Naive B cell (primary cell): Measurements from ENCODE around the gene OMP. TPM values are rescaled to one million over a fixed set of nuclear protein-coding genes. Genes with fewer than 3 reads are reported as not detected.
A peak's percentile ranks its signal among the peaks of the same experiment; 100 is the strongest.

Source experiments
- ATAC-seq, 2 donors: fragments of 150-1000 bp; cut with Tn5 transposase; 2 replicates each; pipeline ENCODE4 v1.10.0; 2021; ENCODE audit warnings: low read depth in 2 of 2, mild to moderate bottlenecking in 2 of 2, moderate library complexity in 2 of 2
- DNase-seq: peaks from one replicate; pipeline ENCODE4 v3.0.0; 2022
- H3K27ac Mint-ChIP-seq, 6 donors: one replicate each; pipeline ENCODE4 v1.8.0; 2020 to 2022; ENCODE audit warnings: mild to moderate bottlenecking in 6 of 6, mixed read lengths in 6 of 6, moderate library complexity in 5 of 6, inconsistent platforms in 2 of 6
- H3K27me3 Mint-ChIP-seq, 3 donors: one replicate each; pipeline ENCODE4 v1.8.0; 2021 to 2022; ENCODE audit warnings: mixed read lengths in 3 of 3, mild to moderate bottlenecking in 1 of 3
- H3K36me3 Mint-ChIP-seq, 2 donors: one replicate each; pipeline ENCODE4 v1.8.0; 2020 to 2022; ENCODE audit warnings: mixed read lengths in 2 of 2, inconsistent platforms in 1 of 2, mild to moderate bottlenecking in 1 of 2
- H3K4me1 Mint-ChIP-seq, 3 donors: one replicate each; pipeline ENCODE4 v1.8.0; 2020 to 2022; ENCODE audit warnings: mixed read lengths in 3 of 3, inconsistent platforms in 1 of 3, mild to moderate bottlenecking in 1 of 3, moderate library complexity in 1 of 3
- H3K4me3 Mint-ChIP-seq, 8 donors: one replicate each; pipeline ENCODE4 v1.8.0; 2020 to 2022; ENCODE audit warnings: mild to moderate bottlenecking in 8 of 8, mixed read lengths in 8 of 8, moderate library complexity in 8 of 8, inconsistent platforms in 2 of 8
- H3K9me3 Mint-ChIP-seq, 7 donors: one replicate each; pipeline ENCODE4 v1.8.0; 2020 to 2022; ENCODE audit warnings: mixed read lengths in 7 of 7, mild to moderate bottlenecking in 5 of 7, inconsistent platforms in 2 of 7, moderate library complexity in 1 of 7
- polyA plus RNA-seq, 6 donors: library from polyadenylated mRNA; unstranded; fragments of 300-500 nt; fragmentation: Illumina TruSeq; gene quantifications; one replicate each; pipeline ENCODE4 v1.2.3, GENCODE V29; 2021; ENCODE audit warnings: low read depth in 6 of 6

OMP gene
- polyA plus RNA-seq, 6 donors from 2014 or later = not detected

GRCh38 chr11:77084581-77085191 lies 18.0 kb upstream of the OMP start:
- Mint-ChIP-seq H3K9me3 (no peaks in the 10 kb centered on the region), H3K36me3 (no peaks in the 10 kb centered on the region), H3K27ac (no peak overlapping the region), H3K27me3 (no peaks in the 10 kb centered on the region), H3K4me1 (peaks cover 12 to 15% (median 14%) of the 10 kb centered on the region in 3 donors), H3K4me3 (peak overlapping the region in 1 of 8 donors; percentile 33)
- no peak for ATAC-seq
- no peak for DNase-seq

- Mint-ChIP-seq H3K27me3 (no peaks in the 10 kb centered on the region), H3K36me3 (no peaks in the 10 kb centered on the region), H3K4me1 (peaks cover 9 to 12% (median 12%) of the 10 kb centered on the region in 3 donors), H3K9me3 (no peaks in the 10 kb centered on the region), H3K4me3 (no peak overlapping the region), H3K27ac (peak overlapping the region in 2 of 6 donors; percentile 52 to 63)
- ATAC-seq (no peak), DNase-seq (no peak)
Measured at GRCh38 chr11:77085652-77086051, 17.0 kb upstream of the OMP start.

GRCh38 chr11:77086521-77087472 lies 15.8 kb upstream of the OMP start:
- no peak overlapping the region for H3K4me3 Mint-ChIP-seq
- no peaks in the 10 kb centered on the region for H3K9me3 Mint-ChIP-seq
- peaks cover 10 to 17% (median 16%) of the 10 kb centered on the region in 3 donors for H3K4me1 Mint-ChIP-seq
- DNase-seq (no peak), ATAC-seq (no peak)
- H3K27ac Mint-ChIP-seq = peak overlapping the region in 1 of 6 donors; percentile 72
- H3K27me3 Mint-ChIP-seq = peaks cover 4 to 7% (median 6%) of the 10 kb centered on the region in 3 donors
- no peaks in the 10 kb centered on the region for H3K36me3 Mint-ChIP-seq

- no peak for DNase-seq
- Mint-ChIP-seq H3K27me3 (peaks cover 4 to 7% (median 6%) of the 10 kb centered on the region in 3 donors), H3K4me3 (no peak overlapping the region)
Measured at GRCh38 chr11:77087723-77088225, 14.9 kb upstream of the OMP start.

GRCh38 chr11:77088236-77089003 lies 14.2 kb upstream of the OMP start:
- Mint-ChIP-seq H3K4me3 (no peak overlapping the region), H3K27ac (no peak overlapping the region), H3K4me1 (peaks cover 1 to 5% (median 5%) of the 10 kb centered on the region in 3 donors), H3K36me3 (no peaks in the 10 kb centered on the region), H3K9me3 (no peaks in the 10 kb centered on the region), H3K27me3 (peaks cover 4 to 7% (median 6%) of the 10 kb centered on the region in 3 donors)
- DNase-seq (no peak), ATAC-seq (no peak)

More at GRCh38 chr11:77087723-77088225, 14.9 kb upstream of the OMP start:
- H3K36me3 Mint-ChIP-seq = no peaks in the 10 kb centered on the region
- H3K27ac Mint-ChIP-seq = no peak overlapping the region
- H3K9me3 Mint-ChIP-seq = no peaks in the 10 kb centered on the region
- no peak for ATAC-seq
- peaks cover 5 to 10% (median 7%) of the 10 kb centered on the region in 3 donors for H3K4me1 Mint-ChIP-seq

GRCh38 chr11:77089004-77089545 lies 13.6 kb upstream of the OMP start:
- Mint-ChIP-seq H3K9me3 (no peaks in the 10 kb centered on the region), H3K4me1 (peaks cover 1 to 5% (median 5%) of the 10 kb centered on the region in 3 donors), H3K36me3 (no peaks in the 10 kb centered on the region), H3K27me3 (peaks cover 4 to 7% (median 6%) of the 10 kb centered on the region in 3 donors), H3K27ac (no peak overlapping the region), H3K4me3 (no peak overlapping the region)
- no peak for ATAC-seq
- DNase-seq = no peak

GRCh38 chr11:77090046-77090372 lies 12.6 kb upstream of the OMP start:
- no peak for ATAC-seq
- Mint-ChIP-seq H3K27ac (no peak overlapping the region), H3K4me3 (no peak overlapping the region), H3K27me3 (peaks cover 4 to 7% (median 6%) of the 10 kb centered on the region in 3 donors), H3K36me3 (no peaks in the 10 kb centered on the region), H3K4me1 (peaks cover 1 to 5% (median 5%) of the 10 kb centered on the region in 3 donors), H3K9me3 (no peaks in the 10 kb centered on the region)
- no peak for DNase-seq

GRCh38 chr11:77090373-77091111 lies 12.1 kb upstream of the OMP start:
- Mint-ChIP-seq H3K9me3 (no peaks in the 10 kb centered on the region), H3K36me3 (no peaks in the 10 kb centered on the region), H3K4me1 (peaks cover 1 to 5% (median 5%) of the 10 kb centered on the region in 3 donors), H3K27ac (no peak overlapping the region), H3K27me3 (peaks cover 4 to 7% (median 6%) of the 10 kb centered on the region in 3 donors), H3K4me3 (no peak overlapping the region)
- no peak for DNase-seq
- peak in 1 of 2 donors; percentile 6 for ATAC-seq

- Mint-ChIP-seq H3K36me3 (no peaks in the 10 kb centered on the region), H3K27ac (no peak overlapping the region), H3K27me3 (peaks cover 4 to 7% (median 6%) of the 10 kb centered on the region in 3 donors), H3K4me3 (peak overlapping the region in 1 of 8 donors; percentile 20), H3K9me3 (no peaks in the 10 kb centered on the region), H3K4me1 (peaks cover 1 to 5% (median 5%) of the 10 kb centered on the region in 3 donors)
- ATAC-seq (peak; percentile 86 to 88), DNase-seq (peak; percentile 63)
Measured at GRCh38 chr11:77091146-77091940, 11.3 kb upstream of the OMP start.

GRCh38 chr11:77092382-77092781 lies 10.3 kb upstream of the OMP start:
- H3K9me3 Mint-ChIP-seq = no peaks in the 10 kb centered on the region
- H3K27ac Mint-ChIP-seq = no peak overlapping the region
- ATAC-seq (no peak), DNase-seq (no peak)
- no peaks in the 10 kb centered on the region for H3K36me3 Mint-ChIP-seq
- H3K27me3 Mint-ChIP-seq = peaks cover 4 to 7% (median 6%) of the 10 kb centered on the region in 3 donors
- peaks cover 1 to 5% (median 5%) of the 10 kb centered on the region in 3 donors for H3K4me1 Mint-ChIP-seq
- no peak overlapping the region for H3K4me3 Mint-ChIP-seq

- H3K9me3 Mint-ChIP-seq = no peaks in the 10 kb centered on the region
- no peaks in the 10 kb centered on the region for H3K36me3 Mint-ChIP-seq
- peaks cover 4 to 7% (median 6%) of the 10 kb centered on the region in 3 donors for H3K27me3 Mint-ChIP-seq
- H3K4me3 Mint-ChIP-seq = no peak overlapping the region
- H3K4me1 Mint-ChIP-seq = peaks cover 1 to 5% (median 5%) of the 10 kb centered on the region in 3 donors
- no peak for DNase-seq
- no peak for ATAC-seq
- H3K27ac Mint-ChIP-seq = peak overlapping the region in 1 of 6 donors; percentile 70
Measured at GRCh38 chr11:77093056-77093891, 9.4 kb upstream of the OMP start.
